Stimulated activated CD4-positive, alpha-beta T cell treated with anti-CD3 and anti-CD28 coated beads, Interleukin-4, amount 100 ng/mL, for 4 hours (primary cell): Measurements from ENCODE around the gene C2orf74.
"Not testable (repeated sequence)": the region's sequence is repeated elsewhere in the genome, so short reads cannot be mapped to it uniquely, and the experiment has no call there.

Source experiments
- DNase-seq, 2 experiments: peaks; one replicate each; pipeline ENCODE4 v3.0.0-alpha.2; 2020

Gene C2orf74

GRCh38 chr2:61161888-61162287 is at the start of gene C2orf74:
TSS of gene C2orf74 (plus strand) at chr2:61162188. CDS start at chr2:61162515, 327 bp downstream.
- DNase-seq: no peak

DNA sequence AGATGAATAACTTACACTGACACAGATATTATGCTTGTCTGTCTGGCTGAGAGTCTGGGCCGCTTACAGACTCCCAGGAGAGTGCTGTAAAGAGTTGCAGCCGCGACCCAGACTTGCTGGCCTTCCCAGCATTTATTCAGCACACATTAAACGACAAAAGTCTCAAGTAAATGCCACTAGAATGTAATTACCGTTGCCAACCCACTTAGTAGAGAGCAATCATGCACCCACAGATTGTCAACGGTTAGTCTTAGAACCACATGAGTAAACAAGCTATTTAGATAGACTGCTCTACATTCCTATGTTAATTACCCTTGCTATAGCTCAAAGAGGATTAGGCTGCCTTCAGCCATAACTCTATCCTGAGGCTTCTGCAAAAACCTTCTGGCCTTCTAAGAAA is 47.8 kb upstream of the C2orf74 start:
- DNase-seq: no peak

DNA sequence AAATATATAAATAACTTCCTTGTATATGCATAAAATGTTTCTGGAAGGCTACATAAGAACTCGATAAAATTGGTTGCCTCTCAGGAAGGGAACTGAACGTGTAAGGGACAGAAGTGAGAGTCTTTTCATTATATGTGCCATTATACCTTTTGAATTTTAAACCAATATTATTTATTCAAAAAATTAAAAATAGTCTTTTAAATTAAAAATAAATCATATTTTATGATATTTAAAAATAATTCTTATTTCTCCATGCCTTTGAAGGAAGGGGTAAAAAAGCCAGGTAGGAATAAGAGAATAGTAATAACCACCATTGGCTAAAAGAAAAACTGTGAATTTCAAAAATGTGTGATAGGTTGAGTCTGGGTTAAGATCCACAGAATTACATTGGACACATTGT is 45.7 kb upstream of the C2orf74 start:
- DNase-seq: no peak

- no peak for DNase-seq
Observed at GRCh38 chr2:61117534-61117933, 44.5 kb upstream of the C2orf74 start.

DNA sequence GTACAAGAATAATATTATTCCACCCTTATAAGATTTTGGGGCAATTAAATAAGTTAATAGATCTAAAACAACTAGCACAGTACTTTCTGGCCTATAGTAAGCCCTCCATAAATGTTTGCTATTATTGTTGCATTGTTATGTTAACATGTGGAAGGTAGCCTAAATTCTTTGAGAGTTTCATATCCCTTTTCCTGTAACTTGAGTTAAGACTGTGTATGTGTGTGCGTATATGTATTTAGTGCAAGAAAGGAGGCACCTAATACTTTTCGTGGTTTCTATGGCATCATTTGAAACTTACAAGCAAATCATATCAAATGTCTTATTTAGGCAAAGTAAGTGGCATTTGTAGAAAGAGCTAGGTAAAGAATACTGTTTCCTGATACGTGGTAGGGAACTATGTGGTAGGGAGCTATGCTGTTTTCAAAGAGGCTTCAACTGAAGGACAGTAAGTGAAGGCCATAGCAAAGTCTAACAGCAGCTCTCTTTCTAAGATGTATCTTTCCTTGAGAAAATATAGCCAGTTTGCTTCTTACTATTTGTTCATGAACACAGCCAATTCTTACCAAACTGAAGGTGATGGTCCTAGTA is 36.8 kb upstream of the C2orf74 start:
- no peak for DNase-seq

DNA sequence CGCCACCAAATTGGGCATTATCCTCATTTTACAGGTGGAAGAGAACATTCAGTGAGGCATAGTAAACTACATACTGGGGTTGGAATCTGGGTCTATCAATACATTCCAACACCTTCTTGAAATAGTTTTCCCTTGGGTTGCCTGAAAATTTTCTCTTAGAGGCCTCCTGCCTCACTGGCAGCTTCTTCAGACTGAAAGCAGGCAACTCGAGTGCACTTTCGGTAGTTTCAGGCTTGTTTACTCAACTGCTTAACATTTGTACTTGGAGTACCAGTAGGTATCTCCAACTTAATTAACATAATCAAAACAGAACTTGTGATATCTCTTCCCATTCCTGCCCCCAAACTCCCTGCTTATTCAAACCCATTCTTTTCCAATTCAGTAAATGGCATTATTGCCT is 36.2 kb upstream of the C2orf74 start:
- no peak for DNase-seq

GRCh38 chr2:61128122-61128521 is 33.9 kb upstream of the C2orf74 start:
- DNase-seq: not testable (repeated sequence)

DNA sequence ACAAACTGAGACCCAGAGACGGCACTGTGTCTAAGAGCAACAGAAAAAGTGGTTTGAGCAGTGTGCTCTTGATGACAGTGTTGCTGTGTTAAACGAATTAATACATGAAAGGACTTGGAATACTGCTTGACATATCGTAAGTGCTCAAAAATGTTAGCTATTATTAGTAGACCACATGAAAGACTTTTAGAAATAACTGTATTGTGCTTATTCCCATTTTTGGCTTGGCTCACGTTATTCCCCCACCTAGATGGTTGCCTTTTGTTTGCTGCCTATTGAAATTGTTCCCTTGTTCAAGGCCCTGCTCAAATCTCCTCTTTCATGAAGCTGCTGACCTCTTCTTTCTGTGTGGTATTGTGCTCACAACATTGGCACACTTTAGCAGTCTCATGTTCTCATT is 27.8 kb upstream of the C2orf74 start:
- no peak for DNase-seq

DNA sequence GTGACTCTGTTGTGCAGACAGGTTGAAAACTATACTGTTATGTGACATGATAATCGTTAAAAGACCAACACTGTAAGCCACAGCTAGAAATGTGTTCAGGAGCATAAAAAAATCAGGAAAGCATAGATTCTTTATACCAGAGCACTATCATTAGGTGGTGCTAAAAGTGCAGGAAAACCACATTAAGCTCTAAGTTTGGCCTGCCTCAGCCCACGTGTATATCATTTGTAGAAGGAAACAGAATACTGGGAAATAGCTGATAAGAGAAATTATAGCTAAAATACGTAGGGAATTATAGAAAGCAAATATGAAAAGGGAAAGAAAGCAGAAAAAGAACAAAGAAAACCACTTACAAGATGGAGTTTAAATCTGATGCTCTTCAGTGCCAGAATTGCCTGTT is 26.5 kb upstream of the C2orf74 start:
- no peak for DNase-seq

DNA sequence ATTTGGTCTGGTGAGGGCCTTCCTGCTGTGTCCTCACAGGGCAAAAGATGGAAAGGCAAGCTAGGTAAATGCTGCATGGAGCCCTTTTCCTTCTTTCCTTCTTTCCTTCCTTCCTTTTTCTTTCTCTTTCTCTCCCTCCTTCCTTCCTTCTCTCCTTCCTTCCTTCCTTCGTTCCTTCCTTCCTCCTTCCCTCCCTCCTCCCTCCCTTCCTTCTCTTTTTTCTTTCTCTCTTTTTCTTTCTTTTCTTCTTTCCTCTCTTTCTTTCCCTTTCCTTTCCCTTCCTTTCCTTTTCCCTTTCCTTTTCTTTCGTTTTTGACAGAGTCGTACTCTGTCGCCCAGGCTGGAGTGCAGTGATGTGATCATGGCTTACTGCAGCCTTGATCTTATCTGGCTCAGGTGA is 23.1 kb upstream of the C2orf74 start:
- no peak for DNase-seq

- no peak for DNase-seq
Observed at GRCh38 chr2:61141151-61141550, 20.8 kb upstream of the C2orf74 start.

DNA sequence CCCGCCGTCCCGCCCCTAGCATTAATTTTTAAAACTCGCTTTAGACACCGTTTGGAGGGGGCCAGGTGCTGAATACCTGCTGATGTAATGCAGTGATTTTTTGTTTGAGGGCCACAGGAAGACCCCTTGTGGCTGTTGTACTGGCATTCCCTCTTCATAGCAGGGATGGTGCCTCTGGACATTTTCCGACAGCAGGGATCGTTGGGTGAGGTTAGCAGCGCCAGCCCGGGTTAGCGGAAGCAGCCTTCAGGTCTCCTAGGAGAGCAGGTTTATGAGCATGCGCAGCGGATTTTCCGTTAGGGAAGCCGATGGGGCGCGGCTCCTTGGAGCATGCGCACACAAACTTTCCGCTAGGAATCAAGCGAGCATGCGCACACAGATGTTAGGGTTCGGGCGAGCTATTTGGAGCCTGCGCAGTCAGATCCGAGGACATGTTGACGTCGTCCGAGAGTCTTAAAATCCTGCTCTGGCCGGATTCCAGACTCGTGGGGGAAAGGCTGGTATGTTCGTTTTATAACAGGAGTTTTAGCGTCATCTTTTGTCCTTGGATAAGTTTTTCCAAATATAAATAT is 17.2 kb upstream of the C2orf74 start:
- DNase-seq: peak; percentile 89 to 93

GRCh38 chr2:61145990-61146389 is 16.0 kb upstream of the C2orf74 start:
- DNase-seq: no peak

DNA sequence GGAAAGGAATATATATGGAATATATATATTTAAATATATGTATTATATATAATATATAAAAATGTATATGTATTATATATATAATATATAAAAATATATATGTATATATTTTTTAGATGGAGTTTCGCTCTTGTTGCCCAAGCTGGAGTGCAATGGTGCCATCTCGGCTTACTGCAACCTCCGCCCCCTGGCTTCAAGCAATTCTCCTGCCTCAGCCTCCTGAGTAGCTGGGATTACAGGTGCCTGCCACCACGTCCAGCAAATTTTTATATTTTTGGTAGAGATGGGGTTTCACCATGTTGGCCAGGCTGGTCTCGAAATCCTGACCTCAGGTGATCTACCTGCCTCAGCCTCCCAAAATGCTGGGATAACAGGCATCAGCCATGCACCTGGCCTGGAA is 13.9 kb upstream of the C2orf74 start:
- not testable (repeated sequence) for DNase-seq

DNA sequence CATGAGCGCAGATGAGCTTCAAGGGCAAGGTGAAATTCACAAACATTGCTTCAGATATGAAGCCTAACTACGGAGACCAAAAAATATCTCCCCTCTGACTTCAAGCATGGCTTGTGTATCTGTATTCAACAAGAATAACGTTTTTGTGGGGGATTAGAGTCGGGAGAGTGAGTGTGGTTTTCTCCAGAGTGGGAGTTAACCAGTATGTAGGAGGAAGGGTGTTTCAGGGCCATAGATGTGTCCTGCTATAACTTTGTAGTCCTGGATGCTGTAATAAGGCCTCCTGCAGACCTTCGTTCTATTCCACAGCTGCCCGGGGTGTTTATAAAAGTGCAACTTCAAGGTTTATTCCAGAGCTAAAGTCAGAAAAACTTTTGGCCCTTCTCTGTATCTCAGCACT is 12.9 kb upstream of the C2orf74 start:
- no peak for DNase-seq

DNA sequence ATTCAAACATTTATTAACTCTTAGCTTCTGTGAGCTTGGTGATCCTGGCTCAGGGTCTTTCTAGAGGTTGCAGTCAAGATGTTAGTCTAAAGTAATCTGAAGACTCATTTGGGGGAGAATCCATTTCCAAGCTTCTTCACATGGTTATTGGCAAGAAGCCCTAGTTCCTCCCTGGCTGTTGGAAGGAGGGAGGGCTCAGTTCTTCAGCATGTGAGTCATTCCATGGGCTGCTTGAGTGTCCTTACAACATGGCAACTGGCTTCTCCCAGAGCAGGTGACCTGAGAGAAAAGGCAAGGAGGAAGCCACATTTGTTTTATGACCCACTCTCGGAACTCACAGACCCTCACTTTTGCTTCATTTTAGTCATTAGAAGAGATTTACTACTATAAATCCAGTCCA is 10.6 kb upstream of the C2orf74 start:
- no peak for DNase-seq

GRCh38 chr2:61157371-61158003 is 4.5 kb upstream of the C2orf74 start:
- no peak for DNase-seq

GRCh38 chr2:61158356-61158955 is 3.5 kb upstream of the C2orf74 start:
- no peak for DNase-seq

DNA sequence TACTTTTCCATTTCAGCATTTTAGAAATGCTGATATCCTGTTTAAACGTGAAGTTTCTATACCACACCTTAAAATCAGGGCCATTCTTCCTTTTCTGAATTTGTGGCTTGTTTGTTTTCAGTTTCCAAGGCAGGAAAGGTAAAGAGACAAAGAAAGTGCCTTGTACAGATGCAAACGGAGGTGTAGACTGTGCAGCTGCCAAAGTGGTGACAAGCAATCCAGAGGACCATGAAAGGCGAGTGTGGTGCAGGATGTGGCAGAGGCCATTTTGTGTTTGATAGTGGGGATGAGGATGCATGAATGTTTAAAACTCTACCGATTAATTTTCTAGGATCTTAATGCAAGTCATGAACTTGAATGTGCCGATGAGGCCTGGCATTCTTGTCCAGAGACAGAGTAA is 733 bp downstream of the C2orf74 start:
- no peak for DNase-seq

DNA sequence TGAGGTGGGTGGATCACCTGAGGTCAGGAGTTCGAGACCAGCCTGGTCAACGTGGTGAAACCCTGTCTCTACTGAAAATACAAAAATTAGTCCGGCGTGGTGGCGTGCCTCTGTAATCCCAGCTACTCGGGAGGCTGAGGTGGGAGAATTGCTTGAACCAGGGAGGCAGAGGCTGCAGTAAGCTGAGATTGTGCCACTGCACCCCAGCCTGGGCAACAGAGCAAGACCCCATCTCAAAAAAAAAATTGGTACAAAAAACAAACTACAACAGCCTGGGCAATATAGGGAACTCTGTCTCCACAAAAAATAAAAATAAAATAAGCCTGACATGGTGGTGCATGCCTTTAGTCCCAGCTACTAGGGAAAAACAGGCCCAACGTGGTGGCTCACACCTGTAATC is 3.1 kb downstream of the C2orf74 start:
- DNase-seq: not testable (repeated sequence)

DNA sequence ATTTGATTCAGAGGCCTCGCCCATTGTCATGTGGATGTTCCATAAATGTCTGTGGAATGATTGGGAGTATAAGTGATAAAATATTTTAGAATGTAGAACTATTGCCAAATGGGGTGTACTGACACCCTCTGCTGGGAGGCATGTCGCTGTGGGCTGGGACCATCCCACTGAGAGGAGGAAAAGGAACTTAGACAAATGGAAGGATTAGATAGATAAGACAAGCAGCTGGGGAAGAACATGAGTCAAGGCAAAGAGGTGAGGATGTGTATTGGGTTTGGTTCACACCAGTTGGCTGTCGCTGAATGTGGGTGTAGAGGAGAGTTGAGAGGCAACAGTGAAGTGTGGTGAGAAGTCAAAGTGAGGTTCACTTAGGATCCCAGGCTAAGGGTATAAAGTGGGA is 4.0 kb downstream of the C2orf74 start:
- DNase-seq: no peak

GRCh38 chr2:61167579-61167978 is 5.6 kb downstream of the C2orf74 start:
- DNase-seq: no peak

DNA sequence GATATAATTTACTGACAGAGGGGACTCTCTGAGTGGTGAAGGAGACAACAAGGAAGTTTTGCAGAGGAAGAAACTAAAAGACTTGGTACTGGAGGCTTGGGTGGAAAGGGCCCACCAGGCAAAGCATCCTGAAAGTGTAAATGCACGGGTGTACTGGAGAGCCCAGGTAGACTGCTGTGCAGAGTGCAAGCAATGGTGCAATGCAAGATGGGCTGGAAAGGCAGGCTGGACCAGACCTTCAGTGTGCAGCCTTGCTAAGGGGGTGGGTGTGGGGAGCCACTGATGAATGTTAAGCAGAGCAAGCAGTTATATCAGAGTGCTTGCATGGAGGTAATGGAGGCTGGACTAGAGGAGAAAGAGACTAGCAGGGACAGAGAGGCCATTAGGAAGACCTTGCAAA is 10.7 kb downstream of the C2orf74 start:
- DNase-seq: no peak

GRCh38 chr2:61173116-61173515 is 11.1 kb downstream of the C2orf74 start:
- no peak for DNase-seq
